ENCODE results near the gene ZNF506.
"Not testable (repeated sequence)": the region's sequence is repeated elsewhere in the genome, so short reads cannot be mapped to it uniquely, and the experiment has no call there.

Gene ZNF506

DNA sequence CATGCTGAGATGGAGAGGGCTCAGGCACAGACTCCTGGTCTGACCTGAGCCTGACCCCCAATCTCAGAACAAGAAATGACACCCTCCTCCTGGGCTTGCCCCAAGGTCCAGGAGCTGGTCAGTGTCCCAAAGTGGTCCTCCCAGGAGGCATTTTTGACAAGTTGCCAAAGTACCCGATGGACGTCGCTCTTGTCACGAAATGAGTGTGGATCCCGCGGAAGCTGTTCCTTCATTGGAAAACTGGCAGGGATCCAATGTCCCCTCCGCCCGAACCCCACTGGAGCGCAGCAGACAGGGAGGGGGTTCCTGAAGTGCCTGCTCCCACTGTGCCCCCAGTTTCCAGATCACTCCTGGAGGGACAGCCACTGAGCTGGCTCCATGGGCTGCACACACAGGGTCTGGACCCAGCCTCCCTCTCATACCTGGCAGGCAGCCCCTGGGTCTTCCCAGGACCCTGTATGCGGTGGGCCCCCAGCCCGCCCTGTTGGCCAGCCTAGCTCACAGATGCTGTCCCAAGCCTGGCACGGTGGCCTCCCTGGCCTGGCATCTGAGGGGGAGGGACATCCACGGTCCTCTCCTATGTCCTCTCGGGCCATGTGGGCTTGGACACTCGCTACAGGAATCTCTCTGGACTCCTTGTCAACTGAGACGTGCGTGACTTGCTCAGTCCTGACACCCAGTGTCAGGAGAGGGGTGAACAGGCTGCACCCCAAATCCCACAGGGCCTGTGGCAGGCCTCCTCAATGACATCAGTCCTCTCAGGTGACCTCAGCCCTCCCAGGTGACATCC is 75.9 kb downstream of the ZNF506 start:
- H3K4me3 Mint-ChIP-seq = no peak overlapping the region
- H3K27ac Mint-ChIP-seq = no peak overlapping the region
- H3K9me3 Mint-ChIP-seq = no peaks in the 10 kb centered on the region
- H3K27me3 Mint-ChIP-seq (ENCODE audit: low read depth) = no peaks in the 10 kb centered on the region
- DNase-seq (ENCODE audit: low spot score) = no peak
- H3K36me3 Mint-ChIP-seq (ENCODE audit: low read depth) = no peaks in the 10 kb centered on the region
- no peaks in the 10 kb centered on the region for H3K4me1 Mint-ChIP-seq (ENCODE audit: low read depth)

DNA sequence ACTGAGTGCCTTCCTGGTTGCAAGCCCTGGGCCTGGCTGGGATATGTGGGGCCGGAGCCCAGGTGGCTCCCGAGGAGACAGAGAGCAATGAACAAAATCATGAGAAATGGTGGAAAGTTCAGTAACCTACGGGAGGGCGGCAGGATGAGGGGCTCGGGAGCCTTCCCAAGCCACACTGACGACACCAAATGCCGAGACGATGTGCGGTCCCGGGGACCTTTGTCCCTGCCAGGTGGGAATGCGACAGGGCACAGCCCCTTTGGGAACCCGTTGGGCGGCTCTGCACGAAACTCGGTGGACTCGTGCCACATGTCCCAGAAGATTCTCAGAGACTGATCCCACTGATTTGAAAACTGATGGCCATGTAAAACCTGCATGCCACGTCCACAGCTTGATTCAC is 76.9 kb downstream of the ZNF506 start:
- Mint-ChIP-seq H3K27ac (no peak overlapping the region), H3K9me3 (no peaks in the 10 kb centered on the region), H3K4me1 (ENCODE audit: low read depth) (no peaks in the 10 kb centered on the region), H3K4me3 (no peak overlapping the region), H3K36me3 (ENCODE audit: low read depth) (no peaks in the 10 kb centered on the region), H3K27me3 (ENCODE audit: low read depth) (no peaks in the 10 kb centered on the region)
- DNase-seq (ENCODE audit: low spot score) = no peak

DNA sequence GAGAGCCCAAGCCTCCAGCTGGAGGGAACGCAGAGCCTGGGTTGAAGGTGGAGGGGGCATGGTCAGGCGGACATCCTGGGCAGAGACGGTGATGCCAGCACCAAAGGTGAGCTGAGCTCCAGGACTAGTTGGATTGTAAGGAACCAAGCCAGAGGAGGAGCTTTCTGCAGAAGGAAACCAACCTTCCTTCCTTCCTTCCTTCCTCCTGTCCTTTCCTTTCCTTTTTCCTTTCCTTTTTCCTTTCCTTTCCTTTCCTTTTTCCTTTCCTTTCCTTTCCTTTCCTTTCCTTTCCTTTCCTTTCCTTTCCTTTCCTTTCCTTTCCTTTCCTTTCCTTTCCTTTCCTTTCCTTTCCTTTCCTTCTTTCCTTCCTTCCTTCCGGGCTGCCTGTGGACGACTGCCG is 77.6 kb downstream of the ZNF506 start:
- H3K4me3 Mint-ChIP-seq; H3K4me1 Mint-ChIP-seq (ENCODE audit: low read depth); H3K36me3 Mint-ChIP-seq (ENCODE audit: low read depth); H3K27me3 Mint-ChIP-seq (ENCODE audit: low read depth); H3K9me3 Mint-ChIP-seq; H3K27ac Mint-ChIP-seq; DNase-seq (ENCODE audit: low spot score): not testable (repeated sequence)

GRCh38 chr19:19743176-19743575 is 78.4 kb downstream of the ZNF506 start:
- DNase-seq (ENCODE audit: low spot score) = no peak
- H3K9me3 Mint-ChIP-seq = no peaks in the 10 kb centered on the region
- no peak overlapping the region for H3K27ac Mint-ChIP-seq
- no peaks in the 10 kb centered on the region for H3K27me3 Mint-ChIP-seq (ENCODE audit: low read depth)
- H3K4me1 Mint-ChIP-seq (ENCODE audit: low read depth) = no peaks in the 10 kb centered on the region
- H3K36me3 Mint-ChIP-seq (ENCODE audit: low read depth) = no peaks in the 10 kb centered on the region
- H3K4me3 Mint-ChIP-seq = no peak overlapping the region

GRCh38 chr19:19742773-19743172 is 78.8 kb downstream of the ZNF506 start:
- Mint-ChIP-seq H3K9me3 (no peaks in the 10 kb centered on the region), H3K4me1 (ENCODE audit: low read depth) (no peaks in the 10 kb centered on the region), H3K27ac (no peak overlapping the region), H3K4me3 (no peak overlapping the region), H3K27me3 (ENCODE audit: low read depth) (no peaks in the 10 kb centered on the region), H3K36me3 (ENCODE audit: low read depth) (no peaks in the 10 kb centered on the region)
- DNase-seq (ENCODE audit: low spot score) = no peak

All from T-helper 2 cell treated with Interferon-gamma antibody and Interleukin-4, amounts not matched to agents 5 μg/mL and 100 μg/mL, for 36 hours (primary cell).